OCI-LY1 (cell line): Measurements from ENCODE around the gene R3HCC1L.

Source experiments
- H2AFZ ChIP-seq: fragments of 200-600 bp; sonication (generic), shearing (Covaris generic); 2 replicates; pipeline ENCODE4 v1.6.0; 2014; ENCODE audit warnings: antibody characterized with exemption, mild to moderate bottlenecking, low read length
- H3F3A ChIP-seq: fragments of 200-600 bp; sonication (generic), shearing (Covaris generic); 2 replicates; pipeline ENCODE4 v1.6.0; 2014; ENCODE audit warnings: mild to moderate bottlenecking, antibody characterized with exemption, low read length, moderate library complexity; ENCODE audit not compliant: insufficient read depth
- H3K27ac ChIP-seq: fragments of 200-600 bp; sonication (generic); 2 replicates; pipeline ENCODE4 v1.5.1; 2014; ENCODE audit warnings: low read length, mixed run types, mild to moderate bottlenecking, low read depth; ENCODE audit not compliant: poor library complexity, severe bottlenecking
- H3K27me3 ChIP-seq: fragments of 200-600 bp; sonication (generic); 2 replicates; pipeline ENCODE4 v1.6.0; 2014; ENCODE audit warnings: antibody characterized with exemption, mild to moderate bottlenecking, low read length, moderate library complexity; ENCODE audit not compliant: insufficient read depth
- H3K36me3 ChIP-seq: fragments of 200-600 bp; sonication (generic); 2 replicates; pipeline ENCODE4 v1.6.1; 2014; ENCODE audit warnings: mild to moderate bottlenecking, antibody characterized with exemption, low read length, moderate library complexity, mixed read lengths; ENCODE audit not compliant: insufficient read depth
- H3K4me1 ChIP-seq: fragments of 200-600 bp; sonication (generic); 2 replicates; pipeline ENCODE4 v1.5.1; 2014; ENCODE audit warnings: mild to moderate bottlenecking, low read length, moderate library complexity; ENCODE audit not compliant: insufficient read depth, severe bottlenecking
- H3K4me2 ChIP-seq: fragments of 200-600 bp; sonication (generic), shearing (Covaris generic); 2 replicates; pipeline ENCODE4 v1.6.1; 2014; ENCODE audit warnings: low read length
- H3K4me3 ChIP-seq: fragments of 200-600 bp; sonication (generic); 2 replicates; pipeline ENCODE4 v1.5.1; 2014; ENCODE audit warnings: low read length, low read depth, mild to moderate bottlenecking, mixed read lengths; ENCODE audit not compliant: poor library complexity, severe bottlenecking
- H3K79me2 ChIP-seq: fragments of 200-600 bp; shearing (Covaris generic); 2 replicates; pipeline ENCODE4 v1.6.1; 2016; ENCODE audit warnings: mixed run types, low read length, mixed read lengths; ENCODE audit not compliant: insufficient read depth
- H3K9ac ChIP-seq: fragments of 200-600 bp; sonication (generic), shearing (Covaris generic); 2 replicates; pipeline ENCODE4 v1.6.1; 2014; ENCODE audit warnings: mild to moderate bottlenecking, low read length, mixed read lengths
- H3K9me2 ChIP-seq: fragments of 200-600 bp; sonication (generic), shearing (Covaris generic); 2 replicates; pipeline ENCODE4 v1.6.1; 2014; ENCODE audit warnings: low read depth, mild to moderate bottlenecking, low read length, mixed read lengths
- H3K9me3 ChIP-seq: fragments of 200-600 bp; shearing (Covaris generic); 2 replicates; pipeline ENCODE4 v1.6.1; 2014; ENCODE audit warnings: low read length, mixed read lengths
- H4K20me1 ChIP-seq: fragments of 200-600 bp; sonication (generic), shearing (Covaris generic); 2 replicates; pipeline ENCODE4 v1.6.0; 2016; ENCODE audit warnings: mild to moderate bottlenecking, low read length; ENCODE audit not compliant: insufficient read depth
- EZH2 ChIP-seq: fragments of 200-600 bp; sonication (generic), shearing (Covaris generic); IDR thresholded peaks from 2 replicates; pipeline ENCODE4 v1.8.0; 2017; ENCODE audit warnings: borderline replicate concordance, mixed run types, mild to moderate bottlenecking, antibody characterized with exemption, low read length, moderate library complexity, mixed read lengths
- TF ChIP-seq, protein P1 (sequence below): fragments of 200-600 bp; sonication (generic), shearing (Covaris generic); IDR thresholded peaks from 2 replicates; pipeline ENCODE4 v1.5.1; 2017; ENCODE audit warnings: mild to moderate bottlenecking, antibody characterized with exemption, low read length, moderate library complexity, mixed read lengths

Gene R3HCC1L

DNA sequence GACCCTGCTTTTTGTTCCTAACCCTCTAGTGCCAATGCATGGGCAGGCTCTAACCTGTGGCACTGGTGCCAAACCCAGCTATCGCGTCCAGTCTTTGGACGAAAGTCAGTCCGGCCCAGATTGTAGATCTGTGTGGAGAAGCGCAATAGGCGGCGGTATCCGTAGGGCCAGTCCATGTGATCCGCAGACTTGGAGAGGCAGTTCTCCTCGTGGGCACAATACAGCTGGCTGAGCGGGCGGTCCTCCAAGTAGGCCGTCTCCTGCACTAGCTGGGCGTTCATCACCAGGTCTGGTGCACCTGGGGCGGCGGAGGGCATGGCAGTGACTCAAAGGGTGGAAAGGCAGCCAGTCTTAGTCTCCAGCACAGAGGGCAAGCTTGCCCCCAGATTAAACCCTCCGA, 119.0 kb downstream of the R3HCC1L start:
- H3K4me1 ChIP-seq = peaks cover 7% of the 10 kb centered on the region
- TF ChIP-seq, protein P1, sequence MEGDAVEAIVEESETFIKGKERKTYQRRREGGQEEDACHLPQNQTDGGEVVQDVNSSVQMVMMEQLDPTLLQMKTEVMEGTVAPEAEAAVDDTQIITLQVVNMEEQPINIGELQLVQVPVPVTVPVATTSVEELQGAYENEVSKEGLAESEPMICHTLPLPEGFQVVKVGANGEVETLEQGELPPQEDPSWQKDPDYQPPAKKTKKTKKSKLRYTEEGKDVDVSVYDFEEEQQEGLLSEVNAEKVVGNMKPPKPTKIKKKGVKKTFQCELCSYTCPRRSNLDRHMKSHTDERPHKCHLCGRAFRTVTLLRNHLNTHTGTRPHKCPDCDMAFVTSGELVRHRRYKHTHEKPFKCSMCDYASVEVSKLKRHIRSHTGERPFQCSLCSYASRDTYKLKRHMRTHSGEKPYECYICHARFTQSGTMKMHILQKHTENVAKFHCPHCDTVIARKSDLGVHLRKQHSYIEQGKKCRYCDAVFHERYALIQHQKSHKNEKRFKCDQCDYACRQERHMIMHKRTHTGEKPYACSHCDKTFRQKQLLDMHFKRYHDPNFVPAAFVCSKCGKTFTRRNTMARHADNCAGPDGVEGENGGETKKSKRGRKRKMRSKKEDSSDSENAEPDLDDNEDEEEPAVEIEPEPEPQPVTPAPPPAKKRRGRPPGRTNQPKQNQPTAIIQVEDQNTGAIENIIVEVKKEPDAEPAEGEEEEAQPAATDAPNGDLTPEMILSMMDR = no peak
- no peak for TF ChIP-seq EZH2
- H3K9me3 ChIP-seq = no peaks in the 10 kb centered on the region
- H3K9ac ChIP-seq = no peak overlapping the region
- H3K27me3 ChIP-seq = no peaks in the 10 kb centered on the region
- no peak overlapping the region for H3K4me2 ChIP-seq
- no peak overlapping the region for H3K27ac ChIP-seq
- no peaks in the 10 kb centered on the region for H3K79me2 ChIP-seq
- H2AFZ ChIP-seq = no peak overlapping the region
- H3K36me3 ChIP-seq = peaks cover 5% of the 10 kb centered on the region
- H3F3A ChIP-seq = no peaks in the 10 kb centered on the region
- no peaks in the 10 kb centered on the region for H3K9me2 ChIP-seq
- H4K20me1 ChIP-seq = no peaks in the 10 kb centered on the region
- no peak overlapping the region for H3K4me3 ChIP-seq

DNA sequence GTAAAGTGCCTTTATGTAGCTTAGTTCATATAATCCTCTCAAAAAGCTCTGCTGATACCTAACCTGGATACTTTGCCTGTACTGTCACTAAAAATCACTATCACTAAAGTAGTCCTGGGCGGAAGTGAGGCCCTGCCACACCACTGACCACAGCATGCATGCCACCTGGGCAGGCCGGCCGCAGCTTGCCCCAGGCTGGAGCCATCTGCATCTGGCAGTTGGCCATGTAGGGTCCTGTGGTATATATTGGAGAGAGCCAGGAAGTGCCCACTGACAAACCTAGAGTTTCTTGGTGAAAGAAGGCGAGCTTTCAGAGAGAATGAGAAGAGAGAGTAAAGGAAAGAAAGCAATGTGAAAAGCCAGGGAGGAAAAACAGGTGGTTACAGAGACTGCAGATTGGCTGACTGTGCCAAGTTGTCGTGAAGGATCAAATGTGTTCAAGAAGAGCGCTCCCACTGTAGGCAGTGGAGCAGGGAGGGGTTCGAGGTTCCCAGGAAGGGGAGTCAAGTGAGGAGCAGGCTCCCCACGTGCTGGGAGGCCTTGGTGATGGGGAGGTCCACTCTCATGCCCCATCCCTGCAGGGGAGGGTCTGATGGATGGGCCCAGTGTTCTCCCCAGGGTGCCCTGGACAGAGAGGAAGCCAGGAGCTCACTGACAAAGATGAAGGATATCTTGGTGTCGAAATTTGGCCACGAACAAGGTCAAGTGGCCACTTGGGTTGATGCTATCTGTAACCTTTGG, 119.9 kb downstream of the R3HCC1L start:
- no peak for TF ChIP-seq EZH2
- TF ChIP-seq, protein P1 = no peak
- Histone ChIP-seq H3K27me3 (no peaks in the 10 kb centered on the region), H3K9me3 (no peaks in the 10 kb centered on the region), H3K4me2 (no peak overlapping the region), H3F3A (no peaks in the 10 kb centered on the region), H3K4me1 (peaks cover 7% of the 10 kb centered on the region), H3K79me2 (no peaks in the 10 kb centered on the region), H3K36me3 (no peaks in the 10 kb centered on the region), H3K9me2 (no peaks in the 10 kb centered on the region), H4K20me1 (no peaks in the 10 kb centered on the region), H3K4me3 (no peak overlapping the region), H3K9ac (no peak overlapping the region), H3K27ac (no peak overlapping the region), H2AFZ (no peak overlapping the region)

DNA sequence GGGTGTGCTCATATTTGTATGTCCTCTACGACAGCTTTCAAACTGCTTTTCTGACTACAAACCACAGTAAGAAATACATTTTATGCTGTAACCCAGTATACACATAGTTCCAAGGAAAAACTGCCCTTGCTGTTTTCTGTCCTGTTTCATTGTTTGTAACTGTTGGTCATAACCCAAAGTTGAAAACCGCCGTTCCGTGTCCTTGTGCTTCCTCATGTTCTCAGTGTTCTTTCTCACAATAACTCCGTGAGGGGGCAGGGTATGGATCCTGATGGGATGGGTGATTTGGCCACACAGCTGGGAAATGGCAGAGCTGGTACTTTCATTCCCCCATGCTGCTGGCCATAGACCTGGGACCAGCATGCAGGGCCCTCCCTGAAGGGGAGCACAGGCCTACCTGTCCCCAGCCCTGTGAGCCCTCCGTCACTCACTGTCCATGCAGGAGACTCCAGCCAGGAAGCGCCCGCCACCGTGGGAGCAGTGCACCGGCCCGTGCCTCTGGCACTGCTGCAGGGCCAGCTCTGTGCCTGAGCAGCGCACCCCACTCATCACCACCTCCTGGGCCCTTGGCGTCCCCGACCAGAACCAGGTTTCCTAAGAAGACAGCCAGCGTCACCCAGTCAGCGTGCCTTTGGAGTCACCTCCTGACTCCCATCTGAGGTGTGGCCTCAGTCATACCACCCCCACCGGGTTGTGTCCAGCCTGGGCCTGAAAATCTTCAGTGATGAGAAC, 120.9 kb downstream of the R3HCC1L start:
- TF ChIP-seq EZH2 = no peak
- TF ChIP-seq, protein P1 = no peak

More for the DNA sequence above, 120.9 kb downstream of the R3HCC1L start:
- Histone ChIP-seq H3K9me3 (no peaks in the 10 kb centered on the region), H3K4me2 (no peak overlapping the region), H3F3A (no peaks in the 10 kb centered on the region), H2AFZ (no peak overlapping the region), H3K79me2 (no peaks in the 10 kb centered on the region), H3K36me3 (no peaks in the 10 kb centered on the region), H3K9me2 (no peaks in the 10 kb centered on the region), H3K27me3 (no peaks in the 10 kb centered on the region), H3K9ac (no peak overlapping the region), H3K27ac (no peak overlapping the region), H4K20me1 (no peaks in the 10 kb centered on the region), H3K4me3 (no peak overlapping the region), H3K4me1 (peaks cover 7% of the 10 kb centered on the region)
